ENCODE results near the gene ACTR3.
"Not testable (repeated sequence)": the region's sequence is repeated elsewhere in the genome, so short reads cannot be mapped to it uniquely, and the experiment has no call there.

The ACTR3 gene

DNA sequence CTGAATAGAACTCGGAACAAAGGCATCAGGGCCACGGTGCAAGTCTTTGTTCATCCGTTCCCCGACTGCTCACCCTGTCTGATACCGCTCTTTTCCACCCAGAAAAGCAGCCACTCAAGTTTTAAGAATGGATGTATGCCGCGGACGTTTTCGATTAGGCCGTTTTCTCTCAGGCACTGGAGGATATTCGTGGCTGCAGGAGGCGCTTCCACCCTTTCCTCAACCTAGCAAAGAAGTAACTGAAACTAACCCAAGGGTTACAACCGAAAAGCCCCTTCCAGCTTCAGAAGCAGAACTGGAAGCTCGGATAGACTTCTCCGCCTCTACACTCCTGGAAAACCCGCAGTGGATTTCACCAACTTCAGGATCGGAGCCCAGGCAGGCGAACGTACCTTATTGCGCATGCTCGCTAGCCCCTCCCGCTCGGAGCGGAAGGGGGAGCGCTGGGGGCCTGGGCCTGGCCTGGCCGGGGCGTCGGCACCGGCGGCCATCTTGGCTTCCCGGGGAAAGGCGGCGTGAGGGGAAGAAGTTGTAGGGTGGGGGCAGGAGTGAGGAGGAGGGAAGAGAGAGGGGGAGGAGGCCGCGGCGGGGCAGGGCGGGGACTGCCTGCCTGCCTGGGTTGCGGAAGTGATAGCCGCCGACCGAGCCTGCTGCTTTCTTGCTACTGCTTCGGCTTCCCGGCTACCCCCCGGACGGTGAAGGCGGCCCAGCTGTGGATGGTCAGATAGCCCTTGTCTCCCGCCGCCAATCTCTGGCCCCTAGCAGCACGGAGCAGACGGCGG is at the start of gene ACTR3:
ACTR3 (plus strand) TSS at position 619 of the 782 bp plus-strand sequence. CDS start 191 bp downstream, outside the sequence.
- peak; percentile 98 for DNase-seq

DNA sequence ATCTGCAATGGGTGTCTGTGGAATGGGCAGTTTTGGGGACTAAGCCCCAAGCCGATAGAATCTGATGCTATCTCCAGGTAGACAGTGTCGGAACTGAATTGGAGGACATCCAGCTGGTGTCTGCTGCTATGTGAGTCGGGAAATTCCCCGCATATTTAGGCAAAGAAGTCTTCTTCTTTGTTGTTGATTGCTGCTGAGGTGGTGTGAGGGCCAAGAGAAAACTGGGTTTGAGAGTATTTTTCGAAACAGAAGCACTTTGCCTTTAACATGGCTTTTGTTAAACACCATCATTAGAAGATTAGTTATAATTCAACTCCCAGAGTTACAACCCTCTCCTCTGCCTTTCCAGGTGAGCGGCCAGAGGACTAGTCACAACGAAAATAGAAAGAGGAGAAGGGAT is 49.4 kb upstream of the ACTR3 start:
- no peak for DNase-seq

GRCh38 chr2:113842919-113843736 is 46.8 kb upstream of the ACTR3 start:
- DNase-seq = no peak

DNA sequence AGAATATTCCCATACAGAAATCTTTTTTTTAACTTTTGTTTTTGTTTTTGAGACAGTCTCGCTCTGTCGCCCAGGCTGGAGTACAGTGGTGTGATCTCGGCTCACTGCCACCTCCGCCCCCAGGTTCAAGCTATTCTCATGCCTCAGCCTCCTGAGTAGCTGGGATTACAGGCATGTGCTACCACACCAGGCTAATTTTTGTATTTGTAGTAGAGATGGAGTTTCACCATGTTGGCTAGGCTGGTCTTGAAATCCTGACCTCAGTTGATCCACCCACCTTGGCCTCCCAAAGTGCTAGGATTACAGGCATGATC is 46.2 kb upstream of the ACTR3 start:
- not testable (repeated sequence) for DNase-seq

GRCh38 chr2:113845261-113845660 is 44.6 kb upstream of the ACTR3 start:
- no peak for DNase-seq

DNA sequence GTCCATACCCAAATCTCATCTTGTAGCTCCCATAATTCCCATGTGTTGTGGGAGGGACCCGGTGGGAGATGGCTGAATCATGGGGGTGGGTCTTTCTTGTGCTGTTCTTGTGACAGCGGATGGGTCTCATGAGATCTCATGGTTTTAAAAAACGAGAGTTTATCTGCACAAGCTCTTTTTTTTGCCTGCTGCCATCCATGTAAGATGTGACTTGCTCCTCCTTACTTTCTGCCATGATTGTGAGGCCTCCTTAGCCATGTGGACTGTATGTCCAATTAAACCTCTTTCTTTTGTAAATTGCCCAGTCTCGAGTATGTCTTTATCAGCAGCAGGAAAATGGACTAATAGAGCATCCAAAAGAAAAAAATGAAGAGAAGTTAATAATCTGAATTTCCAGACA is 44.1 kb upstream of the ACTR3 start:
- DNase-seq = not testable (repeated sequence)

DNA sequence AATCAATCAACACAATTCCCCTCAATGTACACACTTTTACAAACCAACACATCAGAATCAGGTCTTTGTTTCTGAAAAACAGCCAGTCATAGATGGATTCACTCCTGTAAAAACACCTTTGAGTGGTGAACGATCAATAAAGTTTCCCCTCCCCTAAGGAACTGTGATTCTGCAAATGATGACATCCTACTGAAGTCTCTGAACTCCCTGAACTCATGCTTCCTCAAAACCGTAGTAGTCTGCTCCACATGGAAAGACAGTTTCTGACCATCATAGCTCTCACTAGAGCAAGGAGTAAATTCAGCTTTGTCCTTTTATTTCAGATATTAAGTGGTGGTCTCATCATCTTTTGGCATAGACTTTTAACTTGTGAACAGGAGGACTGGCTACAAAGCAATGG is 43.5 kb upstream of the ACTR3 start:
- DNase-seq = no peak

- no peak for DNase-seq
These were observed 42.7 kb upstream of the ACTR3 start for GRCh38 chr2:113847144-113847543.

DNA sequence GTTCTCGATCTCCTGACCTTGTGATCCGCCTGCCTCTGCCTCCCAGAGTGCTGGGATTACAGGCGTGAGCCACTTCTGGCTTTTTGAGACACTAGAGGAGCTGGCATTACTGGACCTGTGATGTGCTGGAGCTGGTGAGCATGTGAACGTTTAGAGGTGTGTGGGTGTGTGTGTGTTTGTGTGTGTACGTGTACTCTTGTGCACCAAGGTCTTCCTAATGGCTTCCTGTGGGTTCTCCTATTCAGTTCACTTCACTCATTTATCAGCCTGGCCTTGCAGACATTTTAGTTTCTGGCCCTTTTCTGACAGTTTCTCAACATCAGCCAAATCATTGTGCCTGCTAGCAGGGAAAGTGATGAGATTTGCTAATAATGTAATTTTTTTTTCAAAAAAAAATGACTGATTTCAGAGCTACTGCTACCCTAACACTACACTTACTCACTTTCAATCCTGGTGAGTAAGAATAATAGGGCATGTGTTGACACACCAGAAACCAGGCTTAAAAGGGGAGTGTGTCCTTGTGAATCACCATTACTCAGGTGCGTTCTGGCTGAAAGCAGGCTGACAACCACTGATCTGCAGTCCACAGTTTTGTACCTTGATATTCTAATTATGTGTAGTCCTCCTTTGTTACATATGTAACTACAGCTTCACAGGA is 41.0 kb upstream of the ACTR3 start:
- DNase-seq = no peak

DNA sequence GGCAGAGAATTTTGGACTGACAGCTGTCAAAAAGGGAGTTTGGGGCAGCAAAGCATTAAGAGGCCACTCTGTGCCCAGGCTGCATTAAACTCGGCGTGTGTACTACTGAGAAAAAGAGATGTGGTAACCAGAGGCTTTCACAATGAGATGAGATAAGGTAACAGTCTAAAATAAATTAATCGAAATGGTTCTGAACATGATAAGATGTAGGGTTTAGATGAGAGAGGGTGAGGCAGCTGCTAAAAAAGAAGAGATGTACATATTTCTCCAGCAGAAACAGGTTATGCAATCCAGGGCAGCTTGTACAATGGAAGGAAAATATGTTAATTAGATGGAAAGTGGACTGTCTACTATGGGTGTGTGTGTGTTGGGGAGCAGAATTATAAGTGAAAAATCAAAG is 39.2 kb upstream of the ACTR3 start:
- no peak for DNase-seq

DNA sequence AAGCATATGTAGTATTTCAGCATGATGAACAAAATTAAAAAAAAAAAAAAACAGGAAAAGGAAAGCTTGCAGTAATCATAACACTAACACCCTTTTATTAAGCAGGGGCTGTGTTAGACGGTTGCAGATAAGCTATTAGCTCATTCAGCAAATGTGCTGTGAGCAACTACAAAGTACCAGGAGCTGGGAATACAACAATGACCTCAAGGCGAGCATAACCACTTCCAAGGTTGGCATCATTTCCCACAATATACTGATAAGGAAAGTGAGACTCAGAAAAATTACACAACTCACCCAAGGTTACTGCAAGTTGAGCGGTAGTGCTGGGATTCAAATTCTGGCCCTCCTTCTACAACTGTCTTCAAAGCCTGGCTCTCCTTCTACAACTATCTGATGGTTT is 38.2 kb upstream of the ACTR3 start:
- DNase-seq = no peak

DNA sequence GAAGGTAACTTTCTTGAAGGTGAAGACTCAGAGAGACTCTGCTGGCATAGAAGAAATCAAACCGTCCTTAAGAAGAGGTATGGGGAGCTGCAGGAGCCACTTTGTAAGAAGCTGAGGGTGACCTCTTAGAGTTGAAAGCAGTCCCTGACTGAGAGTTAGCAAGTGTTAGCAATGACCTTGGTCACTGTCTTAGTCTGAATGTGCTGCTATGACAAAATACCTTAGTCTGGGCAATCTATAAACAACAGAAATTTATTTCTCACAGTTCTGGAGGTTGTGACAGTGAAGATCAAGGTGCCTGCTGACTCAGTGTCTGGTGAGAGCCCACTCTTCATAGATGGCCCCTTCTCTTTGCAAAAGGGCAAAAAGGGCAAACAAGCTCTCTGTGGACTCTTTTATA is 35.7 kb upstream of the ACTR3 start:
- DNase-seq = no peak

GRCh38 chr2:113854970-113855740 is 34.7 kb upstream of the ACTR3 start:
- DNase-seq = no peak

GRCh38 chr2:113857464-113857863 is 32.4 kb upstream of the ACTR3 start:
- DNase-seq = no peak

DNA sequence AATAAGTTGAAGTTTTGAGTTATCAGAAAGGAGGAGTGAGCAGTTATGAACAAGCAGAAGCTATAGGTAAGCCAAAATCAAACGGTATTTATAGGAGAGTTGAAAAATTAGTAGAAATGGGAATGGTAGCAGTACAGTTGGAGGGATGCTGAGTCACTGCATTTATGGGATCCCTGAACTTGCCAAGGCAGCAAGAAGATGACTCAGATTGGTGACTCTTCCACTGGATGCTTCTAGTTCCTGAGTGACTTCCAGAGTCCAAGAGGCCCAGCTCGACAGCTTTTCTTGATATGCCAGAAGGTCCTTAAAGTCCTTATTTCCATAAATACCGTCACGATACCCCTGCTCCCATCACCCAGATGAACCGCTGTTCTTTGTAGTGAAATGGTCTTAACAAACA is 31.1 kb upstream of the ACTR3 start:
- no peak for DNase-seq

GRCh38 chr2:113861740-113862139 is 28.1 kb upstream of the ACTR3 start:
- no peak for DNase-seq

- no peak for DNase-seq
These were observed 26.7 kb upstream of the ACTR3 start for GRCh38 chr2:113863144-113863543.

GRCh38 chr2:113867571-113867970 is 22.3 kb upstream of the ACTR3 start:
- no peak for DNase-seq

DNA sequence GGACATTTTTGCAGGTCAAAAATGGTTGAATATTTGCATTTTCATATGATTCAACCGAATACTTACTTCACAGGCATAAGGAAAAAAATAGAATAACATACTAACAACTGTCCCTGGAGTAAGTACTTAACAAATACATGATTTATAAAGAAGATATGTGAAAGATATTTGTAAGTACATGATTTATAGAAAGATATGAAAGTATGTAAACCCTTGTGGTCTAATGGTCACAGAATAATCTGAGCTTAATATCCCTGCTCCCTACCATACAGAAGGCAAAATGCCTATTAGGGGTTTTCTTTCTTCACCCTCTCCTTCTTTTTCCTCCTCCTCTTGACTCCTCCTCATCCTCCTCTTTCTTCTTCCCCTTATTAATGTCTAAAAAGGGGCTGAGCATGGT is 20.6 kb upstream of the ACTR3 start:
- DNase-seq = no peak

DNA sequence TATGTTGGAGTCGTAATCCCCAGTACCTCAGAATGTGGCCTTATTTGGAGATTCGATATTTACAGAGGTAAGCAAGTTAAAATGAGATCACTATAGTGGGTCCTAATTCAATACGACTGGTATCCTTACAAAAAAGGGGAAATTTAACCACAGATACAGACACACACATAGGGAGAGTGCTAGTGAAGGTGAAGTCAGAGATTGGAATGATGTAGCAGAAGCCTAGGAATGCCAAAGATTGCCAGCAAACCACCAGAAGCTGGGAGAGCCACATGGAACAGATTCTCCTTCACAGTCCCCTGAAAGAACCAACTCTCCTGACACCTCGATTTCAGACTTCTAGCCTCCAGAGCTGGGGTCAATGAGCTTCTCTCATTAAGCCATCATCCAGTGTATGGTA is 17.7 kb upstream of the ACTR3 start:
- DNase-seq = no peak

DNA sequence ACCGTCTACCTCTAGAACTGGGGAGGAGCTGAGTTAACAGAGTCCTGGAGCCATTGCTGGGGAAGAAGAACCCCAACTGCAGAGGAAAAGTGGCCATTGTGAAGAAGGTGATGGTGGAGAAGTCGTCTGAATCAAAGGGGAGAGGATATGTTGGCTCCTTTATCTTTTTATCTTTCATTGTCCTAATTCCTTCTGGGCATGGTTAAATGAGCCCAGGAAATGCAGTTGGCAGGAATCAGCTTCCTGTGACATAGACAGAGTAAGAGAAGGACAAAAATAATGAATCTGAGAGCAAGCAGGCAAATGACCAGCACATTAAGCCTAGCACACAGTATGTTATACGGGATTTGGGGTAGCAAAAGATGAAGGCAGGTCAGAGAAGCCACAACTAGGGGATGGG is 16.0 kb upstream of the ACTR3 start:
- no peak for DNase-seq

DNA sequence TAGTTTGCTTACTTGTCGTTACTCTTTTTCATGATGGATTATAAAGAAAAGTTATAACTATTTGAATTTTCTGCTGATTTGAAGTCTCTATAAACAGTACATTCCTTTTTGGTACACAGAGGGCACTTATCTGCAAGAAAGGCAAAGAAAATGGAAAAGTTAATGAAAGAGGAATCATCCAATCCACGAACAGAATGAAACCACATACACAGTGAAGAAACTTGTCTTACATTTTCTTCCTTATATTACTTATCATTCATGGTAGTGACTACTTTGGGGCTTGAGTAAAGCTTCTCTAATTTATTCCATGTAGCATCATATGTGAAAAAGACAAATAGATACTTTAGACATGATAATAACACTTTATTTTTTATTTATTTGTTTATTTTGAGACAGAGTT is 14.8 kb upstream of the ACTR3 start:
- no peak for DNase-seq

Data from CD4-positive, alpha-beta T cell treated with Interleukin-6 for 4 hours (primary cell).